ENCODE results near the gene UNC5C.
A peak's percentile ranks its signal among the peaks of the same experiment; 100 is the strongest.

UNC5C gene

GRCh38 chr4:95294321-95294720, 254.5 kb downstream of the UNC5C start:
- Histone ChIP-seq H2BK5ac (ENCODE audit: low read length) (no peak overlapping the region), H3K79me2 (ENCODE audit: control insufficient read depth, insufficient read depth, low read length) (no peaks in the 10 kb centered on the region), H3K56ac (ENCODE audit: low read length) (no peak overlapping the region), H2AK5ac (ENCODE audit: low read length) (no peak overlapping the region), H2BK120ac (ENCODE audit: low read depth, low read length) (no peak overlapping the region), H3K79me1 (ENCODE audit: low read length) (no peaks in the 10 kb centered on the region), H3K18ac (ENCODE audit: low read length) (no peak overlapping the region), H3K9ac (ENCODE audit: low read length) (no peak overlapping the region), H3K27me3 (ENCODE audit: insufficient read depth, low read length, poor library complexity) (no peaks in the 10 kb centered on the region), H3K4me3 (ENCODE audit: low read length) (no peak overlapping the region), H3K4ac (ENCODE audit: low read depth, low read length) (no peak overlapping the region), H3K4me1 (ENCODE audit: control insufficient read depth, low read depth, low read length) (no peaks in the 10 kb centered on the region), H2BK15ac (replicated peaks; ENCODE audit: low read depth) (no peak overlapping the region), H3K36me3 (ENCODE audit: control insufficient read depth, insufficient read depth, low read length) (no peaks in the 10 kb centered on the region), H4K5ac (ENCODE audit: low read length) (no peak overlapping the region), H3K4me2 (ENCODE audit: low read length) (no peak overlapping the region), H3K27ac (ENCODE audit: low read depth, low read length) (no peak overlapping the region), H3K23ac (ENCODE audit: low read length) (no peak overlapping the region), H4K8ac (ENCODE audit: low read depth, low read length) (no peak overlapping the region)
- no CpG with 5 or more reads among the region's 4 CpGs for WGBS (ENCODE audit: extremely low coverage, insufficient coverage, low lambda C conversion rate)
- no peak for DNase-seq

- no peak overlapping the region for H3K4me2 ChIP-seq (ENCODE audit: low read length)
- H4K8ac ChIP-seq (ENCODE audit: low read depth, low read length): no peak overlapping the region
- no peak for DNase-seq
- H2BK120ac ChIP-seq (ENCODE audit: low read depth, low read length): no peak overlapping the region
- H2BK5ac ChIP-seq (ENCODE audit: low read length): no peak overlapping the region
- H4K5ac ChIP-seq (ENCODE audit: low read length): no peak overlapping the region
- no peaks in the 10 kb centered on the region for H3K79me2 ChIP-seq (ENCODE audit: control insufficient read depth, insufficient read depth, low read length)
- H3K56ac ChIP-seq (ENCODE audit: low read length): no peak overlapping the region
- no peak overlapping the region for H2AK5ac ChIP-seq (ENCODE audit: low read length)
- no peak overlapping the region for H3K27ac ChIP-seq (ENCODE audit: low read depth, low read length)
- H3K4me3 ChIP-seq (ENCODE audit: low read length): no peak overlapping the region
- WGBS (ENCODE audit: extremely low coverage, insufficient coverage, low lambda C conversion rate): no CpG with 5 or more reads among the region's 1 CpG
- no peak overlapping the region for H3K23ac ChIP-seq (ENCODE audit: low read length)
- no peaks in the 10 kb centered on the region for H3K27me3 ChIP-seq (ENCODE audit: insufficient read depth, low read length, poor library complexity)
- no peak overlapping the region for H3K4ac ChIP-seq (ENCODE audit: low read depth, low read length)
- H3K4me1 ChIP-seq (ENCODE audit: control insufficient read depth, low read depth, low read length): no peaks in the 10 kb centered on the region
- no peaks in the 10 kb centered on the region for H3K36me3 ChIP-seq (ENCODE audit: control insufficient read depth, insufficient read depth, low read length)
- no peak overlapping the region for H3K9ac ChIP-seq (ENCODE audit: low read length)
- no peaks in the 10 kb centered on the region for H3K79me1 ChIP-seq (ENCODE audit: low read length)
- no peak overlapping the region for H3K18ac ChIP-seq (ENCODE audit: low read length)
- H2BK15ac ChIP-seq (replicated peaks; ENCODE audit: low read depth): no peak overlapping the region
Observed at GRCh38 chr4:95293014-95293413, 255.8 kb downstream of the UNC5C start.

- no peak overlapping the region for H3K4me3 ChIP-seq (ENCODE audit: low read length)
- H2AK5ac ChIP-seq (ENCODE audit: low read length): no peak overlapping the region
- no peaks in the 10 kb centered on the region for H3K4me1 ChIP-seq (ENCODE audit: control insufficient read depth, low read depth, low read length)
- no CpG with 5 or more reads among the region's 6 CpGs for WGBS (ENCODE audit: extremely low coverage, insufficient coverage, low lambda C conversion rate)
- no peaks in the 10 kb centered on the region for H3K79me1 ChIP-seq (ENCODE audit: low read length)
- H4K5ac ChIP-seq (ENCODE audit: low read length): no peak overlapping the region
- no peak overlapping the region for H2BK120ac ChIP-seq (ENCODE audit: low read depth, low read length)
- H3K36me3 ChIP-seq (ENCODE audit: control insufficient read depth, insufficient read depth, low read length): no peaks in the 10 kb centered on the region
- H4K8ac ChIP-seq (ENCODE audit: low read depth, low read length): no peak overlapping the region
- H3K79me2 ChIP-seq (ENCODE audit: control insufficient read depth, insufficient read depth, low read length): no peaks in the 10 kb centered on the region
- no peak overlapping the region for H3K18ac ChIP-seq (ENCODE audit: low read length)
- no peak overlapping the region for H2BK5ac ChIP-seq (ENCODE audit: low read length)
- H3K27ac ChIP-seq (ENCODE audit: low read depth, low read length): no peak overlapping the region
- no peak overlapping the region for H3K4me2 ChIP-seq (ENCODE audit: low read length)
- no peak overlapping the region for H3K56ac ChIP-seq (ENCODE audit: low read length)
- no peak overlapping the region for H3K23ac ChIP-seq (ENCODE audit: low read length)
- H3K9ac ChIP-seq (ENCODE audit: low read length): no peak overlapping the region
- no peaks in the 10 kb centered on the region for H3K27me3 ChIP-seq (ENCODE audit: insufficient read depth, low read length, poor library complexity)
- DNase-seq: no peak
- H3K4ac ChIP-seq (ENCODE audit: low read depth, low read length): no peak overlapping the region
- H2BK15ac ChIP-seq (replicated peaks; ENCODE audit: low read depth): no peak overlapping the region
Observed at GRCh38 chr4:95290702-95291101, 258.1 kb downstream of the UNC5C start.

GRCh38 chr4:95289028-95289634, 259.6 kb downstream of the UNC5C start:
- Histone ChIP-seq H3K79me1 (ENCODE audit: low read length) (no peaks in the 10 kb centered on the region), H4K8ac (ENCODE audit: low read depth, low read length) (no peak overlapping the region), H2BK120ac (ENCODE audit: low read depth, low read length) (no peak overlapping the region), H3K4me3 (ENCODE audit: low read length) (no peak overlapping the region), H3K79me2 (ENCODE audit: control insufficient read depth, insufficient read depth, low read length) (no peaks in the 10 kb centered on the region), H3K9ac (ENCODE audit: low read length) (no peak overlapping the region), H2BK5ac (ENCODE audit: low read length) (no peak overlapping the region), H3K18ac (ENCODE audit: low read length) (no peak overlapping the region), H3K36me3 (ENCODE audit: control insufficient read depth, insufficient read depth, low read length) (no peaks in the 10 kb centered on the region), H4K5ac (ENCODE audit: low read length) (no peak overlapping the region), H3K27ac (ENCODE audit: low read depth, low read length) (no peak overlapping the region), H3K4me1 (ENCODE audit: control insufficient read depth, low read depth, low read length) (no peaks in the 10 kb centered on the region), H2AK5ac (ENCODE audit: low read length) (no peak overlapping the region), H3K4ac (ENCODE audit: low read depth, low read length) (no peak overlapping the region), H3K27me3 (ENCODE audit: insufficient read depth, low read length, poor library complexity) (no peaks in the 10 kb centered on the region), H3K56ac (ENCODE audit: low read length) (no peak overlapping the region), H2BK15ac (replicated peaks; ENCODE audit: low read depth) (no peak overlapping the region), H3K4me2 (ENCODE audit: low read length) (no peak overlapping the region), H3K23ac (ENCODE audit: low read length) (no peak overlapping the region)
- no peak for DNase-seq
- WGBS (ENCODE audit: extremely low coverage, insufficient coverage, low lambda C conversion rate): no CpG with 5 or more reads among the region's 1 CpG

GRCh38 chr4:95288552-95288951, 260.2 kb downstream of the UNC5C start:
- no CpG with 5 or more reads among the region's 1 CpG for WGBS (ENCODE audit: extremely low coverage, insufficient coverage, low lambda C conversion rate)
- Histone ChIP-seq H3K23ac (ENCODE audit: low read length) (no peak overlapping the region), H4K5ac (ENCODE audit: low read length) (no peak overlapping the region), H3K4me1 (ENCODE audit: control insufficient read depth, low read depth, low read length) (no peaks in the 10 kb centered on the region), H3K9ac (ENCODE audit: low read length) (no peak overlapping the region), H3K79me1 (ENCODE audit: low read length) (no peaks in the 10 kb centered on the region), H3K79me2 (ENCODE audit: control insufficient read depth, insufficient read depth, low read length) (no peaks in the 10 kb centered on the region), H4K8ac (ENCODE audit: low read depth, low read length) (no peak overlapping the region), H3K56ac (ENCODE audit: low read length) (no peak overlapping the region), H3K18ac (ENCODE audit: low read length) (no peak overlapping the region), H2BK15ac (replicated peaks; ENCODE audit: low read depth) (no peak overlapping the region), H2BK5ac (ENCODE audit: low read length) (no peak overlapping the region), H3K36me3 (ENCODE audit: control insufficient read depth, insufficient read depth, low read length) (no peaks in the 10 kb centered on the region), H3K4ac (ENCODE audit: low read depth, low read length) (no peak overlapping the region), H2BK120ac (ENCODE audit: low read depth, low read length) (no peak overlapping the region), H3K27me3 (ENCODE audit: insufficient read depth, low read length, poor library complexity) (no peaks in the 10 kb centered on the region), H2AK5ac (ENCODE audit: low read length) (no peak overlapping the region), H3K4me3 (ENCODE audit: low read length) (no peak overlapping the region), H3K27ac (ENCODE audit: low read depth, low read length) (no peak overlapping the region), H3K4me2 (ENCODE audit: low read length) (no peak overlapping the region)
- peak; percentile 19 for DNase-seq

- no peak for DNase-seq
- Histone ChIP-seq H4K5ac (ENCODE audit: low read length) (no peak overlapping the region), H3K36me3 (ENCODE audit: control insufficient read depth, insufficient read depth, low read length) (no peaks in the 10 kb centered on the region), H3K56ac (ENCODE audit: low read length) (no peak overlapping the region), H3K18ac (ENCODE audit: low read length) (no peak overlapping the region), H3K9ac (ENCODE audit: low read length) (no peak overlapping the region), H3K79me2 (ENCODE audit: control insufficient read depth, insufficient read depth, low read length) (no peaks in the 10 kb centered on the region), H3K23ac (ENCODE audit: low read length) (no peak overlapping the region), H3K27me3 (ENCODE audit: insufficient read depth, low read length, poor library complexity) (no peaks in the 10 kb centered on the region), H3K4me1 (ENCODE audit: control insufficient read depth, low read depth, low read length) (no peaks in the 10 kb centered on the region), H3K79me1 (ENCODE audit: low read length) (no peaks in the 10 kb centered on the region), H2BK15ac (replicated peaks; ENCODE audit: low read depth) (no peak overlapping the region), H2BK120ac (ENCODE audit: low read depth, low read length) (no peak overlapping the region), H3K4ac (ENCODE audit: low read depth, low read length) (no peak overlapping the region), H3K4me3 (ENCODE audit: low read length) (no peak overlapping the region), H3K4me2 (ENCODE audit: low read length) (no peak overlapping the region), H2AK5ac (ENCODE audit: low read length) (no peak overlapping the region), H3K27ac (ENCODE audit: low read depth, low read length) (no peak overlapping the region), H4K8ac (ENCODE audit: low read depth, low read length) (no peak overlapping the region), H2BK5ac (ENCODE audit: low read length) (no peak overlapping the region)
- no CpG with 5 or more reads among the region's 2 CpGs for WGBS (ENCODE audit: extremely low coverage, insufficient coverage, low lambda C conversion rate)
Observed at GRCh38 chr4:95285797-95286196, 263.0 kb downstream of the UNC5C start.

Data from mesendoderm (in vitro differentiated cells).